Stimulated activated CD8-positive, alpha-beta memory T cell treated with anti-CD3 and anti-CD28 coated beads, Interleukin-7, amount 100 ng/mL, for 1 hour (primary cell): ENCODE results near the gene PCDHGB2.
"Not testable (repeated sequence)": the region's sequence is repeated elsewhere in the genome, so short reads cannot be mapped to it uniquely, and the experiment has no call there.

Experiments
- DNase-seq, 2 donors: peaks; one replicate each; pipeline ENCODE4 v3.0.0-alpha.2; 2020; ENCODE audit warnings: low read depth in 2 of 2

PCDHGB2 gene

DNA sequence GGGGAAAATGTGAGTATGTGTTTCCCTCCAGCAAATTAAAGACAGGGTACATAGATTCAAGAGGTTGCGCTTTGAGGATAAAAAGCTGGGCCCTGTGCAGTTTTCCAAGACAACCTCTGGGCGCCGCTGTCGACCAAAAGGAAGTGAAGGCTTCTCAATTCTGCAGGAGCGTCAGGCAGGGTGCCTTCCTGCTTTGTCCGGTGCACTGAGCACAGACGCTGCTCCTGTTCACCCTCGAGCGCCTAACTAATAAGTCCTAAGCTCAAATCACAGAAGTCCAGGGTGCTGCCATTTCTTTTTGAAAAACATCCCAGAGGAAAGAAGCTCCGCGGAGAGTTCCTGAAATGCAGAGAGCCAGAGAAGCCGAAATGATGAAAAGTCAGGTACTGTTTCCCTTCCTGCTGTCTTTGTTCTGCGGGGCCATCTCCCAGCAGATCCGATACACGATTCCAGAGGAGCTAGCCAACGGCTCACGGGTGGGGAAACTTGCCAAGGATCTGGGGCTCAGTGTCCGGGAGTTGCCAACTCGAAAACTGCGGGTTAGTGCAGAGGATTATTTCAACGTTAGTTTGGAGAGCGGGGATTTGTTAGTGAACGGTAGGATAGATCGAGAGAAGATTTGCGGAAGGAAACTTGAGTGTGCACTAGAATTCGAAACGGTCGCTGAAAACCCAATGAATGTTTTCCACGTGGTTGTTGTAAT, 9.7 kb upstream of the PCDHGB2 start, which contains the start of gene PCDHGB1:
Gene PCDHGB1 (plus strand): TSS at position 183 of the 703 bp plus-strand sequence. CDS start 162 bp downstream, at position 345.
- DNase-seq = no peak

DNA sequence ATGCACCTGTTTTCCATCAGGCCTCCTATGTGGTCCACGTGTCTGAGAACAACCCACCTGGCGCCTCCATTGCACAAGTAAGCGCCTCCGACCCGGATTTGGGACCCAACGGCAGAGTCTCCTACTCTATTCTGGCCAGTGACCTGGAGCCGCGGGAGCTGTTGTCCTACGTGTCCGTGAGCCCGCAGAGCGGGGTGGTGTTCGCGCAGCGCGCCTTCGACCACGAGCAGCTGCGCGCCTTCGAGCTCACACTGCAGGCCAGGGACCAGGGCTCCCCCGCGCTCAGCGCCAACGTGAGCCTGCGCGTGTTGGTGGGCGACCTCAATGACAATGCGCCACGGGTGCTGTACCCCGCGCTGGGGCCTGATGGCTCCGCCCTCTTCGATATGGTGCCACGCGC, 8.2 kb upstream of the PCDHGB2 start:
- DNase-seq = no peak

DNA sequence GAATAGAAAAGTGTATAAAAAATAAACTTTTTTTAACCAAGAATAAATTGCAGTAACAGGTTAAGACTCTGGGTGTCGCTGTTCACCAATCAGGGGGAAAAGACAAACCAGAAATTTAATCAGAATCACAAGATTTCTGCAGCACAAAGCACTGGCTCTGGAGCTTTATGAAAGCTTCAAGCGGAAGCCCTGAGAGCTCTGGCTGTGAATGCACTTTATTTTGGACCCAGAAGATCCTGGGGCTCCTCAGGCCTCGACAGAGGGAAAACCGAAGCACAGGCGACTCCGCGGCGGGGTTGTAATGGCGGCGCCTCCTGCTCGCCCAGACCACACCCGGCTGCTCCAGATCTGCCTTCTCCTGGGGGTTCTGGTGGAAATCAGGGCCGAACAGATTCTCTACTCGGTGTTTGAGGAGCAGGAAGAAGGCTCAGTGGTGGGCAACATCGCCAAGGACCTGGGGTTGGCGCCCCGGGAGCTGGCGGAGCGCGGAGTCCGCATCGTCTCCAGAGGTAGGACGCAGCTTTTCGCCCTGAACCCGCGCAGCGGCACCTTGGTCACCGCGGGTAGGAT, 4.8 kb upstream of the PCDHGB2 start, which contains the start of gene PCDHGA4:
Gene PCDHGA4 (plus strand): TSS at position 122 of the 570 bp plus-strand sequence. CDS start 87 bp downstream, at position 209.
- no peak for DNase-seq

DNA sequence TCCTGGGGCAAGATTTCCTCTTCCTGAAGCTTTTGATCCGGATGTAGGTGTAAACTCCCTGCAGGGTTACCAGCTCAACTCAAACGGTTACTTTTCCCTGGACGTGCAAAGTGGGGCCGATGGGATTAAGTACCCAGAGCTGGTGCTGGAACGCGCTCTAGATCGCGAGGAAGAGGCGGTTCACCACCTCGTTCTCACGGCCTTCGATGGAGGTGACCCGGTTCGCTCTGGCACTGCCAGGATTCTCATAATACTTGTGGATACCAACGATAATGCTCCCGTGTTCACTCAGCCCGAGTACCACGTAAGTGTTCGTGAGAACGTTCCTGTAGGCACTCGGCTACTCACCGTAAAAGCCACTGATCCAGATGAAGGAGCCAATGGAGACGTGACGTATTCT, 4.2 kb upstream of the PCDHGB2 start:
- DNase-seq = no peak

DNA sequence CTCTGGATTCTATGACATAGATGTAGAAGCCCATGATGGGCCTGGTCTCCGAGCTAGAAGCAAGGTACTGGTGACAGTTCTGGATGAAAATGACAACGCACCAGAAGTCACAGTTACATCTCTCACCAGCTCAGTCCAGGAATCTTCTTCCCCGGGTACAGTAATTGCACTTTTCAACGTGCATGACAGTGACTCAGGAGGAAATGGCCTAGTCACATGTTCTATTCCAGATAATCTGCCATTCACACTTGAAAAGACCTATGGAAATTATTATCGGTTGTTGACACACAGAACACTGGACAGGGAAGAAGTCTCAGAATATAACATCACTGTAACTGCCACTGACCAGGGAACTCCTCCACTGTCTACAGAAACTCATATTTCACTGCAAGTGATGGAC, 3.7 kb upstream of the PCDHGB2 start:
- DNase-seq = no peak

DNA sequence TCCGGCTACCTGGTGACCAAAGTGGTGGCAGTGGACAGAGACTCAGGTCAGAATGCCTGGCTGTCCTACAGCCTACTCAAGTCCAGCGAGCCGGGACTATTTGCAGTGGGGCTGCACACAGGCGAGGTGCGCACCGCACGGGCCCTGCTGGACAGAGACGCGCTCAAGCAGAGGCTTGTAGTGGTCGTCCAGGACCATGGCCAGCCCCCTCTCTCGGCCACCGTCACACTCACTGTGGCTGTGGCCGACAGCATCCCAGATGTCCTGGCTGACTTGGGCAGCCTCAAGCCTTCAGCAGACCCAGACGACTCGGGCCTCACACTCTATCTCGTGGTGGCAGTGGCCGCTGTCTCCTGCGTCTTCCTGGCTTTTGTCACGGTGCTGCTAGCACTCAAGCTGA, 2.8 kb upstream of the PCDHGB2 start:
- DNase-seq = no peak

DNA sequence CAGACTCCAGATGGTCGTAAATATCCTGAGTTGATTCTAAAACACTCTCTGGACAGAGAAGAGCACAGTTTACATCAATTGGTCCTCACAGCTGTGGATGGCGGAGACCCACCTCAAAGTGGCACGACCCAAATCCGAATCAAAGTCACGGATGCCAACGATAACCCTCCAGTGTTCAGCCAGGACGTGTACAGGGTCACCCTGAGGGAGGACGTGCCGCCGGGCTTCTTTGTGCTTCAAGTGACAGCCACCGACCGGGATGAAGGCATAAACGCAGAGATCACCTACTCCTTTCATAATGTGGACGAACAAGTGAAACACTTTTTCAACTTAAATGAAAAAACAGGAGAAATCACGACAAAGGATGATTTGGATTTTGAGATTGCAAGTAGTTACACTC, 891 bp downstream of the PCDHGB2 start:
- DNase-seq = no peak

DNA sequence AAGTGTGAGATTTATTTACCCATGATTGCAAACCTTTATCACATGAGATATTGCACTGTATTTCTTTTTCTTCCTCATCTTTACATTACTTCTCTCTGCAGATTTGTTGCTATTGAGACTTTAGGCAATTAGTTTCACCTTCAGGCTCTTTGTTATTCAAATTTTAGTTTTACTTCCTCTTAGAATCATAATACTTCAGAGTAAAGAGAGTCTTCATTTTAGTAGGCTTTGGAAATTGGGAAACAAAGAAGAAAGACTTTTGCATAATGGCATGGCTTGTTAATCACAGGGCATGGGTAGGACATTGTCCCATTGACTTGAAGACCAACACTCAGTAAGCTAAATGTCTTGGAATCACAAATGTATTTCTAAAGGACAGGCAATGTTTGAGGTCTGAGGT, 2.9 kb downstream of the PCDHGB2 start:
- no peak for DNase-seq

DNA sequence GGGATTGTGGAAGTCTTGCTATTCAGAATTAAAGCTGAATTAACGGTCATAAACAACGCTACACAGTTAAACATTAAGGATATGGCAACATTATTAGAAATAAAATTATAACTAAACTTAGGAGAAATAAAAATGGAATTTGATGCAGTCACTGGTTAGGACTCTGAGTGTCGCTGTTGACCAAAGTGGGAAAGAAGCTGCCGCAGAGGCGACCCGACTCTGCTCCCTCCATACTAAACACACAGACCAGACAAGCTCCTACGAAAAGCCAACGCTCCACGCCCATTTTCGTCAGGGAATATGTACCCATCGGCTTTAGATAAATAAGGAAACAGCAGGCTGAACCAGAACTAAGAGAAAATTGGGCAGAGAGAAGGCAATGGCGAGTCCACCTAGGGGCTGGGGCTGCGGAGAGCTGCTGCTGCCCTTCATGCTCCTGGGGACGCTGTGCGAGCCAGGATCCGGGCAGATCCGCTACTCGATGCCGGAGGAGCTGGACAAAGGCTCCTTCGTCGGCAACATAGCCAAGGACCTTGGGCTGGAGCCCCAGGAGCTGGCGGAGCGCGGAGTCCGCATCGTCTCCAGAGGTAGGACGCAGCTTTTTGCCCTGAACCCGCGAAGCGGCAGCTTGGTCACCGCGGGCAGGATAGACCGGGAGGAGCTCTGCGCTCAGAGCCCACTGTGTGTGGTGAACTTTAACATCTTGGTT, 4.3 kb downstream of the PCDHGB2 start, which contains the start of gene PCDHGA5:
Gene PCDHGA5 (plus strand): TSS at position 211 of the 709 bp plus-strand sequence. CDS start 169 bp downstream, at position 380.
- DNase-seq = no peak

DNA sequence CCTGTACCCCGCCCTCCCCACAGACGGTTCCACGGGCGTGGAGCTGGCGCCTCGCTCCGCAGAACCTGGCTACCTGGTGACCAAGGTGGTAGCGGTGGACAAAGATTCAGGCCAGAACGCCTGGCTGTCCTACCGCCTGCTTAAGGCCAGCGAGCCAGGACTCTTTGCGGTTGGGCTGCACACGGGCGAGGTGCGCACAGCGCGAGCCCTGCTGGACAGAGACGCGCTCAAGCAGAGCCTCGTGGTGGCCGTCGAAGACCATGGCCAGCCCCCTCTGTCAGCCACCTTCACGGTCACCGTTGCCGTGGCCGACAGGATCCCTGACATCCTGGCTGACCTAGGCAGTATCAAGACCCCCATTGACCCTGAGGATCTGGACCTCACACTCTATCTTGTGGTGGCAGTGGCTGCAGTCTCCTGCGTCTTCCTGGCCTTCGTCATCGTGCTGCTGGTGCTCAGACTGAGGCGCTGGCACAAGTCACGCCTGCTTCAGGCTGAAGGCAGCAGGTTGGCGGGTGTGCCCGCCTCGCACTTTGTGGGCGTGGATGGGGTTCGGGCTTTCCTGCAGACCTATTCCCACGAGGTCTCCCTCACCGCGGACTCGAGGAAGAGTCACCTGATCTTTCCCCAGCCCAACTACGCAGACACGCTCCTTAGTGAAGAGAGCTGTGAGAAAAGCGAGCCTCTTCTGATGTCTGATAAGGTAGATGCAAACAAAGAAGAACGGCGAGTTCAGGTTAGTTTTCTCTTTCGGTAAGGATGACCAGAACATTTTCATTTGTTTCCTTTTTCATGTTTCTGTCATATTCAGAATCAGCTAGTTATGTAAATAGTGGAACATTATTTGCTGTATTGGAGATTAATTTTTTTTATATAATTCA, 6.5 kb downstream of the PCDHGB2 start:
- no peak for DNase-seq

DNA sequence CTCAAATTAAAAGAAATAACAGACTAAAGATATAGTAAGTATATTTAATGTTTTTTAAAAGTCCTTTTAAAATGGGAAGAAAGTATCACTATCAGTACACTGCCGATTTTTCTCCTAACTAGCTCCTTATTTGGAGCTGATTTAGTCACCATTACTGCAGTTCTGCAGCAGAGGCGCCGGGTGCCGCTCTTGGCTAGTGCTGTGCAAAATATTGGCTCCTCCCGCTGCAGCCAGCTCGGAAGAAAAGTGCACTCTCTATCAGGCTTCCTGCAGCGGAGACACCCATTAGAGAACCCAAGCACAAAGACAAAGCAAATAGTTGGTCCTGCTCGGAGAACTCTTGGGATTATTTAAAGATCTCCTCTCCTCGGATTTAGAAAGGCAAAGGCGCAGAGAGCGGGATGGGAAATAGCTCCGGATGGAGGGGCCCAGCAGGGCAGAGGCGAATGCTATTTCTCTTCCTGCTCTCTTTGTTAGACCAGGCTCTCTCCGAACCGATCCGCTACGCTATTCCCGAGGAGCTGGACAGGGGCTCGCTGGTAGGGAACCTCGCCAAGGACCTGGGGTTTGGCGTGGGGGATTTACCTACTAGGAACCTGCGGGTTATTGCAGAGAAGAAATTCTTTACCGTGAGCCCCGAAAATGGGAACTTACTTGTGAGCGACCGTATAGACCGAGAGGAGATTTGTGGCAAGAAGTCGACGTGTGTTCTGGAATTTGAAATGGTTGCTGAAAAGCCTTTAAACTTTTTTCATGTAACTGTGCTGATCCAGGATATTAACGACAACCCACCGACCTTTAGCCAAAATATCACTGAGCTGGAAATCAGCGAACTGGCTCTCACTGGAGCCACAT, 10.4 kb downstream of the PCDHGB2 start, which contains the start of gene PCDHGB3:
Gene PCDHGB3 (plus strand): TSS at position 249 of the 855 bp plus-strand sequence. CDS start 153 bp downstream, at position 402.
- no peak for DNase-seq

DNA sequence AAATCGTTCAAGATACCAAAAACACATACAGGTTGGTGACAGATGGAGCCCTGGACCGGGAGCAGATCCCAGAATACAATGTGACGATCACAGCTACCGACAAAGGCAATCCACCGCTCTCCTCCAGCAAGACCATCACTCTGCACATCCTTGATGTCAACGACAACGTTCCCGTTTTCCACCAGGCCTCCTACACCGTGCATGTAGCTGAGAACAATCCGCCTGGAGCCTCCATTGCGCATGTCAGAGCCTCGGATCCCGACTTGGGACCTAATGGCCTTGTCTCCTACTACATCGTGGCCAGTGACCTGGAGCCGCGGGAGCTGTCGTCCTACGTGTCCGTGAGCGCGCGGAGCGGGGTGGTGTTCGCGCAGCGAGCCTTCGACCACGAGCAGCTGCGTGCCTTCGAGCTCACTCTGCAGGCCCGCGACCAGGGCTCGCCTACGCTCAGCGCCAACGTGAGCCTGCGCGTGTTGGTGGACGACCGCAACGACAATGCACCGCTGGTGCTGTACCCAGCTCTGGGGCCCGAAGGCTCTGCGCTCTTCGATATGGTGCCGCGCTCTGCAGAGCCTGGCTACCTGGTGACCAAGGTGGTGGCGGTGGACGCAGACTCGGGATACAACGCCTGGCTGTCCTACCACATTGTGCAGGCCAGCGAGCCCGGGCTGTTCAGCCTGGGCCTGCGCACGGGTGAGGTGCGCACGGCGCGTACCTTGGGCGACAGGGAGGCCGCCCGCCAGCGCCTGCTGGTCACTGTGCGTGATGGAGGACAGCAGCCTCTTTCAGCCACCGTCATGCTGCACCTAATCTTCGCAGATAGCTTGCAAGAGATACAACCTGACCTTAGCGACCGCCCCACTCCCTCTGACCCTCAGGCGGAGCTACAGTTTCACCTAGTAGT, 12.0 kb downstream of the PCDHGB2 start:
- no peak for DNase-seq

DNA sequence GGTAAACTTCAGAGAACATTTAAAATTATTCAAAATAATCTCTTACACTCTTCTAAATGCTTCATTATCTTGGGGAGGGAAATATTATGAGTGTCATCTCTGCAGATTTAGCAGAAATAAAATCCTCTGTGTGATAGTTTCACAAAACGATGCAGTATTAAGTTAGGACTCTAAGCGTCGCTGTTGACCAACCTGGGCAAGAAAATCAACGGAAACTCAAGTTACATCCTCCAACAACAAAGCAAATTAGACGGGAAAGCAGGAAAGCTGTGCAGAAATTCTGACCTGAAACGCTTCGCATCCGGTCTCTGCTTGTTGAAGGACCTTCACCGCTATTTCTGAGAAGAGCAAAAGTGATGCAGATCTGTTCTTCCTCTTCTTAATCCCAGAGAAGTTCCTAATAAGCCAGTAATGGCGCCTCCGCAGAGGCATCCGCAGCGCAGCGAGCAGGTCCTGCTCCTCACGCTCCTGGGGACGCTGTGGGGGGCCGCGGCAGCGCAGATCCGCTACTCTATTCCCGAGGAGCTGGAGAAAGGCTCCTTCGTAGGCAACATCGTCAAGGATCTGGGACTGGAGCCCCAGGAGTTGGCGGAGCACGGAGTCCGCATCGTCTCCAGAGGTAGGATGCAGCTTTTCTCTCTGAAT, 14.0 kb downstream of the PCDHGB2 start, which contains the start of gene PCDHGA6:
Gene PCDHGA6 (plus strand): TSS at position 219 of the 645 bp plus-strand sequence. CDS start 193 bp downstream, at position 412.
- DNase-seq = no peak

DNA sequence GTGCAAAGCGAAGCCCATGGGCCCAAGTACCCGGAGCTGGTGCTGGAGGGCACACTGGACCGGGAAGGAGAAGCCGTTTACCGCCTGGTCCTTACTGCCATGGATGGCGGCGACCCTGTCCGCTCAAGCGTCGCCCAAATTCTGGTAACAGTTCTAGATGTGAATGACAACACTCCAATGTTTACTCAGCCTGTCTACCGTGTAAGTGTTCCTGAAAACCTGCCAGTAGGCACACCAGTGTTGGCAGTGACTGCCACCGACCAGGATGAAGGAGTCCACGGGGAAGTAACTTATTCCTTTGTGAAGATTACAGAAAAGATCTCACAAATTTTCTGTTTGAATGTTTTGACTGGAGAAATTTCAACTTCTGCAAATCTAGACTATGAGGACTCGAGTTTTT, 14.8 kb downstream of the PCDHGB2 start:
- no peak for DNase-seq

DNA sequence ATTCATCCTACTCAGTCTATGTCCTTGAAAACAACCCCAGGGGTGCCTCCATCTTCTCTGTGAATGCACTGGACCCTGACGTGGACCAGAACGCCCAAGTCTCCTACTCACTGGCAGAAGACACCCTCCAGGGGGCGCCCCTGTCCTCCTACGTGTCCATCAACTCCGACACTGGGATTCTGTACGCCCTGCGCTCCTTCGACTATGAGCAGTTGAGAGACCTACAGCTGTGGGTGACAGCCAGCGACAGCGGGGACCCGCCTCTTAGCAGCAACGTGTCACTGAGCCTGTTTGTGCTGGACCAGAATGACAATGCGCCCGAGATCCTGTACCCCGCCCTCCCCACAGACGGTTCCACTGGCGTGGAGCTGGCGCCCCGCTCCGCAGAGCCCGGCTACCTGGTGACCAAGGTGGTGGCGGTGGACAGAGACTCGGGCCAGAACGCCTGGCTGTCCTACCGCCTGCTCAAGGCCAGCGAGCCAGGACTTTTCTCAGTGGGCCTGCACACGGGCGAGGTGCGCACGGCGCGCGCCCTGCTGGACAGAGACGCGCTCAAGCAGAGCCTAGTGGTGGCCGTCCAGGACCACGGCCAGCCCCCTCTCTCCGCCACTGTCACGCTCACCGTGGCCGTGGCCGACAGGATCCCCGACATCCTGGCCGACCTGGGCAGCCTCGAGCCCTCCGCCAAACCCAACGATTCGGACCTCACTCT, 15.8 kb downstream of the PCDHGB2 start:
- not testable (repeated sequence) for DNase-seq

DNA sequence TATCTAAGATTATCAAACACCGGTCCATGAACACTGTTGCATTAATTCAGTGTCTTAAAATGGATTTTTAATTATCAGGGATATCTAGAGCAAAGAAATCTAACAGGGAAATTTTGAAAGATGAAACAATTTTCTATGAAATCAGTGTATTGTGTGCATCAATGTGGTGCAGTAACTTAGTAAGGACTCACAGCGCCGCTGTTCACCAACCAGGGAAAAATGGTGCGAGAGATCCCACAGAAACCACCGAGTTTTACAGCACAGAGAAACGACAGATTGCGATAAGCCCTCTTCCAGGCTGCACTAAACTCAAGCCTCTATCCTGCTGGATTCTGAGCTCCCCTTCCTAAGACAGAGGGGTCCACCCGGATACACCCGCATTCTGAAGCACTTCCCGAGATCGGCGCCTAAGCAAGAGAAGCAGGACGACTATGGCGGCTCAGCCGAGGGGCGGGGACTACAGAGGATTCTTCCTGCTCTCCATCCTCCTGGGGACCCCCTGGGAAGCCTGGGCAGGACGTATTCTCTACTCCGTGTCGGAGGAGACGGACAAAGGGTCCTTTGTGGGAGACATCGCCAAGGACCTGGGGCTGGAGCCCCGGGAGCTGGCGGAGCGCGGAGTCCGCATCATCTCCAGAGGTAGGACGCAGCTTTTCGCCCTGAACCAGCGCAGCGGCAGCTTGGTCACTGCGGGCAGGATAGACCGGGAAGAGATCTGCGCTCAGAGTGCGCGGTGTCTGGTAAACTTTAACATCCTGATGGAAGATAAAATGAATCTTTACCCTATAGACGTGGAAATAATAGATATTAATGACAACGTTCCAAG, 22.9 kb downstream of the PCDHGB2 start, which contains the start of gene PCDHGA7:
Gene PCDHGA7 (plus strand): TSS at position 274 of the 826 bp plus-strand sequence. CDS start 158 bp downstream, at position 432.
- no peak for DNase-seq

DNA sequence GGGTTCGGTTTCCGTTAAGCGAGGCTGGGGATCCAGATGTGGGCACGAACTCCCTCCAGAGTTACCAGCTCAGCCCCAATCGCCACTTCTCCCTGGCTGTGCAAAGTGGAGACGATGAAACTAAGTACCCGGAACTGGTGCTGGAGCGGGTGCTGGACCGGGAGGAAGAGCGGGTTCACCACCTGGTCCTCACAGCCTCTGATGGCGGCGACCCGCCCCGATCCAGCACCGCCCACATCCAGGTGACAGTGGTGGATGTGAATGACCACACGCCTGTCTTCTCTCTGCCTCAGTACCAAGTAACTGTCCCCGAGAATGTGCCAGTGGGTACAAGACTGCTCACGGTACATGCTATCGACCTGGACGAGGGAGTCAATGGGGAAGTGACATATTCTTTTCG, 23.6 kb downstream of the PCDHGB2 start:
- DNase-seq = no peak
